ENCODE results near the gene ECSIT.

The ECSIT gene

GRCh38 chr19:11499220-11499726 lies 29.7 kb downstream of the ECSIT start:
- TF ChIP-seq, protein P1, sequence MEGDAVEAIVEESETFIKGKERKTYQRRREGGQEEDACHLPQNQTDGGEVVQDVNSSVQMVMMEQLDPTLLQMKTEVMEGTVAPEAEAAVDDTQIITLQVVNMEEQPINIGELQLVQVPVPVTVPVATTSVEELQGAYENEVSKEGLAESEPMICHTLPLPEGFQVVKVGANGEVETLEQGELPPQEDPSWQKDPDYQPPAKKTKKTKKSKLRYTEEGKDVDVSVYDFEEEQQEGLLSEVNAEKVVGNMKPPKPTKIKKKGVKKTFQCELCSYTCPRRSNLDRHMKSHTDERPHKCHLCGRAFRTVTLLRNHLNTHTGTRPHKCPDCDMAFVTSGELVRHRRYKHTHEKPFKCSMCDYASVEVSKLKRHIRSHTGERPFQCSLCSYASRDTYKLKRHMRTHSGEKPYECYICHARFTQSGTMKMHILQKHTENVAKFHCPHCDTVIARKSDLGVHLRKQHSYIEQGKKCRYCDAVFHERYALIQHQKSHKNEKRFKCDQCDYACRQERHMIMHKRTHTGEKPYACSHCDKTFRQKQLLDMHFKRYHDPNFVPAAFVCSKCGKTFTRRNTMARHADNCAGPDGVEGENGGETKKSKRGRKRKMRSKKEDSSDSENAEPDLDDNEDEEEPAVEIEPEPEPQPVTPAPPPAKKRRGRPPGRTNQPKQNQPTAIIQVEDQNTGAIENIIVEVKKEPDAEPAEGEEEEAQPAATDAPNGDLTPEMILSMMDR (conservative IDR thresholded peaks at IDR 0.05; ENCODE audit: low read depth, low read length) = no peak
- DNase-seq (ENCODE audit: low read depth) = no peak
- no peak overlapping the region for H3K4me3 ChIP-seq (ENCODE audit: low read depth, low read length)

- peak; percentile 90 for DNase-seq (ENCODE audit: low read depth)
- TF ChIP-seq, protein P1 (conservative IDR thresholded peaks at IDR 0.05; ENCODE audit: low read depth, low read length) = peak; percentile 83
These were observed 32.4 kb downstream of the ECSIT start for GRCh38 chr19:11496391-11497163.

GRCh38 chr19:11495885-11496284 lies 33.0 kb downstream of the ECSIT start:
- TF ChIP-seq, protein P1 (conservative IDR thresholded peaks at IDR 0.05; ENCODE audit: low read depth, low read length) = no peak
- no peak overlapping the region for H3K4me3 ChIP-seq (ENCODE audit: low read depth, low read length)
- no peak for DNase-seq (ENCODE audit: low read depth)

More at GRCh38 chr19:11496391-11497163, 32.4 kb downstream of the ECSIT start:
- H3K4me3 ChIP-seq (ENCODE audit: low read depth, low read length) = no peak overlapping the region

DNA sequence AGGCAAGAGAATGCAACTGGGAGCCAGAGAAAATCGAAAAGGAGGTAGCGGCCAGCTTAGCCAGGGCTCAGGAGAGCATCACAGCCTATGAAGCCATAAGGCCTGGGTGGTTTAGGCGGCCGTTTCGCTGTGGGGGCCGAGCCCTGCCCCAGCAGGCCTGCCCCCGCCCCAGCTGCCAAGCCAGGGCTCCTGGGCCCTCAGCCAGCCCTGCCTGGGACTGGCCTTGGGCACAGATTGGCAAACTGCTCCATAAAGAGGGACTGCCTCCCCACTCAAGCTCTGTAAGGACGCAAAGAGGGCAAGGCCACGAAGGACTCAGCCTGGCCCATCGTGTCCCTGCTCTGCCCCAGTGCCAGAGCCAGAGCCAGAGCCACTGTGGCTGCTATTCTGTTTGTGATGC lies 33.5 kb downstream of the ECSIT start:
- no peak for DNase-seq (ENCODE audit: low read depth)
- TF ChIP-seq, protein P1 (conservative IDR thresholded peaks at IDR 0.05; ENCODE audit: low read depth, low read length) = no peak
- no peak overlapping the region for H3K4me3 ChIP-seq (ENCODE audit: low read depth, low read length)

DNA sequence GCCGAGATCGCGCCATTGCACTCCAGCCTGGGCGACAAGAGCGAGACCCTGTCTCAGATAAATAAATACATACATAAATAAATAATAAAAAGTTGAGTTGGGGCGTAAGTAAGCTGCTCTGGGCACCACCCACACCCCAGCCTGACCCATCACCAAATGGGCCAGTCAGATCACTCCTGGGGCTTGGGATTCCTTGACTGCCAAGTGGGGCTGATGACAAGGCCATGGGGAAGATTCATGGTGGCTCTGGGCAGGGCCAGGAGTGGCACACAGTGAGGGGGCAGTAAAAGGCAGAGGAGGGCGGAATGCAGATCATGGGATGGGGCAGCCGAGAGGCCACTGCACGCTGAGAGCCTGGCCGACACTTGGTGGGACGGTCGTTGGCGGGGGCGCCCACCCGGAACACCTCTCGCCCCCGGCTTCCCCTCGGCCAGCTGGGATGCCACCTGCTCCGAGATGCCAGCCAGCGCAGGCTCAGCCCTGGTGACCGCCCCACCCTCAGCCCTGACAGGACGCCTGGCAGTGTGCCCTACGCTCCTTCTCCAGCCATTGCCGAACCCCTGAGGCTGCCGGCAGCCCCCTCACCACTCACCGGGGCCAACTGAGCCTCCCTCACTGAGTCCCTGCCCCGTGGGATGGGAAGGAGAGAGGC lies 34.2 kb downstream of the ECSIT start:
- H3K4me3 ChIP-seq (ENCODE audit: low read depth, low read length) = no peak overlapping the region
- TF ChIP-seq, protein P1 (conservative IDR thresholded peaks at IDR 0.05; ENCODE audit: low read depth, low read length) = no peak
- no peak for DNase-seq (ENCODE audit: low read depth)

DNA sequence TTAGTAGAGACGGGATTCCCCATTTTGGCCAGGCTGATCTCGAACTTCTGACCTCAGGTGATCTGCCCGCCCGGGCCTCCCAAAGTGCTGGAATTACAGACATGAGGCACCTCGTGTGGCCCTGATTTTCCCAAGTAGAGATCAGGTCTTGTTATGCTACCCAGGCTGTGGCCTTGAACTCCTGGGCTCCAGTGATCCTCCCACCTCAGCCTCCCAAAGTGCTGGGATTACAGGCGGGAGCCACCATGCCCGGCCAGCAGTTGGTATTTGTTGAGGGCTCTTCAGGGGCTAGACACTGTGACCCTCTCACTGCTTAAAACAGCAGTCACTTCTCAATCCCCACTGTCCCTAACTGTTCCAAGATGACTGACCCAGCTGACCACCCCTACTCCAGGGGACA lies 39.6 kb downstream of the ECSIT start:
- TF ChIP-seq, protein P1 (conservative IDR thresholded peaks at IDR 0.05; ENCODE audit: low read depth, low read length) = no peak
- H3K4me3 ChIP-seq (ENCODE audit: low read depth, low read length) = no peak overlapping the region
- DNase-seq (ENCODE audit: low read depth) = no peak

Data from choroid plexus epithelial cell (primary cell).